ENCODE measurements around the gene CD300C. TPM values are rescaled to one million over a fixed set of nuclear protein-coding genes. Genes with fewer than 3 reads are reported as not detected.

The CD300C gene
- polyA plus RNA-seq, 3 donors: 0.34 to 0.59 (median 0.54) TPM

DNA sequence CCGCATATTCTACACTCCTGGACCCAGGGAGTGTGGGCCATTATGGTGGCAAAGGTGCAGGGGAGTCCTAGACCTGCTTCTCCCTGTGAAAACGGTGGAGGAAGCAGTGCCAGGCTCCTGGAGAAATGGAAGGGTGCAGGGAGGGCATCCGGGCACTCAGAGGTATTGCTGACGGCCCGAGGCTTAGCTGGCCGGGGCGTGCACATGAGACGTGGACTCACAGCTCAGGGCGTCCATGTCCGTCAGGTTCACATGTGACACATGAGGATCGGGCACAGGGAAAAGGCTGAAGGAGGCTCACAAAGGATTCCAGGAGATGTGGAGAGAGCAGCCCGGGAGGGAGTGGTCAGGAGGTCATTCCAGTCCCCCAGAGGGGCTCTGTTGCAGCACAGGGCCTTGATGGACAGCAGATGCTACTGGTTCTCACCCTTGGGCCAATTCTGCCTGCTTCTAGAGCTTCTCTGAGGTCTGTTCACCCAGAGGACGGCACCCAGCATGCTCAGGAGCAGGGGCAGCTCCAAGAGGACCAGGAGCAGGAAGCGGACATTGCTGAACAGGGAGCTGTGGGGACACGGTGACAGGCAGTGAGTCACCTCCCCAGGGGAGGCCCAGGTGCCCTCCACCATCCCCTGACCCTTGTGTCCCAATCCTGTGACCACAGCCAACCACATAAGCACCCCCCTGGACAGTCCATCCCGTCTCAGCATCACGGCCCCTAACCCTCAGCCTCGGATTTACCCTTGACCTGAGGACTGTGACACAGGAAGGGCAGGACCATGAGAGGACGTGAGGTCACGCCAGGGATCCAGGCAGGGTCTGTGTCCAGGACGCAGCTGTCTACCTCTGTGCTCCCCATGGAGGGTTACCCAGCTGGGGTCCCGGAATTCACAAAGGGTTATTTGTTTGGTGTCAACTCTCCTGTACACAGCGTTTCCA lies 4.5 kb downstream of the CD300C start:
- DNase-seq (ENCODE audit: extremely low read depth in 1 of 11, low read depth in 9 of 11, low spot score in 4 of 11): no peak

- no peak for DNase-seq (ENCODE audit: extremely low read depth in 1 of 11, low read depth in 9 of 11, low spot score in 4 of 11)
Observed at GRCh38 chr17:74539281-74539820, 6.6 kb downstream of the CD300C start.

- no peak for DNase-seq (ENCODE audit: extremely low read depth in 1 of 11, low read depth in 9 of 11, low spot score in 4 of 11)
Observed at GRCh38 chr17:74536890-74537289, 9.0 kb downstream of the CD300C start.

GRCh38 chr17:74532115-74532514 lies 13.8 kb downstream of the CD300C start:
- DNase-seq (ENCODE audit: extremely low read depth in 1 of 11, low read depth in 9 of 11, low spot score in 4 of 11): no peak

DNA sequence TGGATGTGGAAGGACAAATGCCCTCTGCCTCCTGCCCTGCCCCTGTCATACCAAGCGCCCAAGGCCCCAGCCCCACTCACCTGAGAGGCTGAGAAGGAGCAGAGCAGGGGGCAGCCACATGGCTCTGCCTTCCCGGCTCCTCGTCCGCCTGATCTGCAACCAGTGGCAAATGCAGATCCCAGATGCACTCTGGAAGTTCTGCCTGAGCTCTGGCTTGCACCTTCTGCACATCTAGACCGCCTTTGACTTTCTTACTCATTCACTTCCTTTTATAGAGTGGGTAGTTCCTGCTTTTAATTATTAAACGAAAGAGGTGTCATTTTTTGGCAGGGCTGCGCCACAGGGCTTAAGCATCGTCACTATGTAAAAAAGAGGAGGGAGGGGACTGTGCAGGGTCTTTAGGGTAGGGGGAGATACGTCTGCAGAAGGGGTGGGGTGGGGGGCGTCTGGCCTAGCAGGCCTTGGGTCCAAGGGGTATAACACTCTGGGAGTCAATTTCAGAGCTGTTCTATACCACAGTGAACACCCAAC lies 14.6 kb downstream of the CD300C start, which contains the start of gene CD300LB:
TSS of gene CD300LB (minus strand) at position 245 of the 531 bp plus-strand sequence. CDS start at position 120, 125 bp downstream.
- DNase-seq (ENCODE audit: extremely low read depth in 1 of 11, low read depth in 9 of 11, low spot score in 4 of 11): no peak

DNA sequence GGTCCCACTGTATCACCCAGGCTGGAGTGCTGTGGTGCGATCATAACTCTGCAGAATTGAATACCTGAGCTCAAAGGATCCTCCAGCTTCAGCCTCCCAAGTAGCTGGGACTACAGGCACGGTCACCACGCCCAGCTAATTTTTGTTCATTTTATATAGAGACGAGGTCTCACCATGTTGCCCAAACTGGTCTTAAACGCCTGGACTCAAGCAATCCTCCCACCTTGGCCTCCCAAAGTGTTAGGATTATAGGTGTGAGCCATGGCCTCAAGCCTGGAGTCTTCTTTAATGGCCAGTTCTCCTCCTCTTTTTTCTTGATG lies 15.1 kb downstream of the CD300C start:
- no peak for DNase-seq (ENCODE audit: extremely low read depth in 1 of 11, low read depth in 9 of 11, low spot score in 4 of 11)

GRCh38 chr17:74529243-74529642 lies 16.7 kb downstream of the CD300C start:
- no peak for DNase-seq (ENCODE audit: extremely low read depth in 1 of 11, low read depth in 9 of 11, low spot score in 4 of 11)

DNA sequence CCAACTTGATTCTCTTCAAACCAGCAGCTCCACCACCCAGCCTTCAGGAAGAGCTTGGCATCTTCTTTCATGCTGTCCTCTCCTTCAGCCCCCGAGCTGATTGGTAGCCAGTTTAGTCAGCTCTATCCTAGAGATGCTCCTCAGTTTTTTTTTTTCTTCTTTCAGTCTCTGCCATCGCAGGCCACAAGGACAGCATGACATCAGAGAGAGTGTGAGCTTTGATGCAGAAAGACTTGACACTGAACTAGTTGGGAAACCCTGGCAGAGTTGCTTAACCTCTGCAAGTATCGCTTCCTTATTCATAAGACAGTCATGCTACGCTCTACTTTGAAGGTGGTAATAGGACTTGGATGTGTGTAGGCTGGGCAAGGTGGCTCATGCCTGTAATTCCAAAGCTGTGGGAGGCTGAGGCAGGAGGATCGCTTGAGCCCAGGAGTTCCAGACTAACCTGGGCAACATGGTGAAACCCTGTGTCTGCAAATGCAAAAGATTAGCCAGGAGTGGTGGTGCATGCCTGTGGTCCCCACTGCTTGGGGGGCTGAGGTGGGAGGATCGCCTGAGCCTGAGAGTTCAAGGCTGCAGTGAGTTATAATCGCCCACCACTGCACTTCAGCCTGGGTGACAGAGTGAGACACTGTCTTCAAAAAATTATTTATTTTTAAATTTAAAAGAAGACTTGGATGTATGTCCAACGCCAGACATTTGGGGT lies 17.3 kb downstream of the CD300C start:
- DNase-seq (ENCODE audit: extremely low read depth in 1 of 11, low read depth in 9 of 11, low spot score in 4 of 11): no peak

- DNase-seq (ENCODE audit: extremely low read depth in 1 of 11, low read depth in 9 of 11, low spot score in 4 of 11): no peak
Observed at GRCh38 chr17:74527756-74528155, 18.2 kb downstream of the CD300C start.

DNA sequence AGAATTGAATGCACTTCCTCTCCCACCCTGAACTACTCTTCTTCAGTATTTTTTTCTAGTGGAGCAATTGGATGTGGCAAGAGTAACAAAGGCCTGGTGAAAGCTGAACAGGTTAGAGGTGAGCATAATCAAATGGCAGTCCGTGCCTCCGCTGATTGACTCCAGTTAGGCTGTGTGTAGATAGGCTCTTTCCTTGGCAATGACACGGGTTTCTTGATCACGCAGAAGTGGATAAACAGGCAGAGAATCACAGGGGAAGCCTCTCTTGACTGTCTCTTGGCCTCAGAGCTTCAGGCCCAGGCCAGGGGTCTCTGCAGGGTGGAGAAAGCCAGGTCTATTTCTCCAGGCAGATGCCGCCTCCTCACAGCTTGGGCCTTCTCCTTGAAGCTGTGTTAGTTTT lies 18.8 kb downstream of the CD300C start:
- no peak for DNase-seq (ENCODE audit: extremely low read depth in 1 of 11, low read depth in 9 of 11, low spot score in 4 of 11)

DNA sequence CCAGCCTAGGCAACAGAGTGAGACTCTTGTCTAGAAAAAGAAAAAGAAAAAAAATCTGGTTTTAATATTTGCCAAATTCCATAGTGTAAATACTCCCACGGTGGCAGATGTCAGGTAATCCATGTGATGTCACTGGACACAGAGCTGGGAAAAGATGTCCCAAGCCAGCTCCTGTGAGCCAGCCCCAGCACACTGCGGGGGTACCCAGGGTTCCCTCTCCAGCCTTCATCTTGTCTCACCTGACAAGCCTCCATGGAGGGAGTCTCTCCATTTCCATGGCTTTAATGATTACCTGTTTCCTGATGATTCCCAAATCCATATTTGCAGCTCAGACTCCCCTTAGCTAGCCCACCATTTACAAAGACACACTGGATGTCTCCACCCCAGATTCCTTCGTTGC lies 19.2 kb downstream of the CD300C start:
- DNase-seq (ENCODE audit: extremely low read depth in 1 of 11, low read depth in 9 of 11, low spot score in 4 of 11): no peak

- no peak for DNase-seq (ENCODE audit: extremely low read depth in 1 of 11, low read depth in 9 of 11, low spot score in 4 of 11)
Observed at GRCh38 chr17:74525781-74526288, 20.1 kb downstream of the CD300C start.

- no peak for DNase-seq (ENCODE audit: extremely low read depth in 1 of 11, low read depth in 9 of 11, low spot score in 4 of 11)
Observed at GRCh38 chr17:74525465-74525725, 20.5 kb downstream of the CD300C start.

GRCh38 chr17:74524653-74525464 lies 21.1 kb downstream of the CD300C start:
- no peak for DNase-seq (ENCODE audit: extremely low read depth in 1 of 11, low read depth in 9 of 11, low spot score in 4 of 11)

GRCh38 chr17:74523308-74523707 lies 22.6 kb downstream of the CD300C start:
- DNase-seq (ENCODE audit: extremely low read depth in 1 of 11, low read depth in 9 of 11, low spot score in 4 of 11): no peak

DNA sequence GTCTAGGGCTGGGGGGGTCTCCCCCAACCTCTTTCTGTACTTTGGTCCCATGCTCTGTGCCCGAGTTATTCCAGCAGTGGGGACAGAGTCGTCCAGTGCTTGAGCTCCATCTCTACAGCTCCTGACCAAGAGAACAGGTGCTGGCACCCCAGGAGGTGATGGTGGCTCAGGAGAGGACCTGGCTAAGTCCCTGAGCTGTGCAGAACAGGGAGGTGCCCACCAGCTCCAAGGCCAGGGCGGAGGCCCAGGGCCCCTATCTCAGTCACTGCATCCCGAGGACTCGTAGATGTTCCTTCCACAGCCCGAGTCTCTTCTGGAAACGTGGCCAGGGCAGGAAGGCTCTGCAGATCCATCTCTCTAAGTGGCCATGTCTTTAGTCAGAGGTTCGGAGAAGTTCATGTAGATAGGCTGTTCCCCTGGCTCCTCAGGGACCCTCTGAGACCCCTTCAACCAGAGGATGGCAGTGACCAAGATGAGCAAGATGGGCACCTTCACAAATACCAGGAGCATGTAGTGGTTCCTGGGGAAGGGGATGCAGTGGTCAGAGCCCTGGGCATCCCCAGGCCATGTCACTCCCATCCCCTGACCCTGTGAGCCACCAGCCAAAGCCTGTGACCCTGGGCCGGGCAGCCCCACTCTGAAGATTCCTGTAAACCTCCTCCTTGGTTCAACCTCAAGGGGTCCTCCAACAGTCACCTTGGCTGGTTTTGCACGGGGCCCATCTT lies 23.4 kb downstream of the CD300C start:
- DNase-seq (ENCODE audit: extremely low read depth in 1 of 11, low read depth in 9 of 11, low spot score in 4 of 11): no peak

GRCh38 chr17:74521701-74522201 lies 24.2 kb downstream of the CD300C start:
- no peak for DNase-seq (ENCODE audit: extremely low read depth in 1 of 11, low read depth in 9 of 11, low spot score in 4 of 11)

GRCh38 chr17:74520790-74521480 lies 25.0 kb downstream of the CD300C start:
- no peak for DNase-seq (ENCODE audit: extremely low read depth in 1 of 11, low read depth in 9 of 11, low spot score in 4 of 11)
